Epithelial cell of proximal tubule (primary cell): ENCODE results near the gene CLIP2. TPM values are rescaled to one million over a fixed set of nuclear protein-coding genes. Genes with fewer than 3 reads are reported as not detected.
"Not testable (repeated sequence)": the region's sequence is repeated elsewhere in the genome, so short reads cannot be mapped to it uniquely, and the experiment has no call there.

Experiments
- DNase-seq: peaks from one replicate; pipeline ENCODE4 v3.0.0-alpha.2; 2011; ENCODE audit warnings: low read depth
- H3K4me3 ChIP-seq: 2 replicates; pipeline ENCODE4 v1.5.1; 2011; ENCODE audit warnings: low read depth, mild to moderate bottlenecking, low read length
- total RNA-seq: library from RNA; depleted of rRNA; stranded (reverse); fragments of >200 nt; gene quantifications from 2 replicates; pipeline ENCODE4 v1.2.3, GENCODE V29; 2015
- TF ChIP-seq, protein P1 (sequence below): conservative IDR thresholded peaks from 2 replicates; pipeline ENCODE4 v1.5.1; 2012; ENCODE audit warnings: low read depth, mild to moderate bottlenecking, low read length

Gene CLIP2
- total RNA-seq, 1 donor from 2014 or later, result 34.3 TPM

DNA sequence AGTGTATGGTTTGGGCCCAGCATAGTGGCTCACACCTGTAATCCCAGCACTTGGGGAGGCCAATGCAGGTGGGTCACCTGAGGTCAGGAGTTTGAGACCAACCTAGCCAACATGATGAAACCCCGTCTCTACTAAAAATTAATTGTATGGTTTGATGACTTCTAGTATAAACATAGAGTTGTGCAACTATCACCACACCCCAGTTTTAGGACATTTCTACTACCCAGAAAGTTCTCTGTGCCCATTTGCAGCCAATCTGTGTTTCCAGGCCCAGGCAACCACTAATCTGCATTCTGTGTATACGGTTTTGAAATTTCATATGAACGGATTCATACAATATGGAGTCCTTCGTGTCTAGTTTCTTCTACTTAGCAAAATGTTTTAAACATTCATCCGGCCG, 20.0 kb downstream of the CLIP2 start:
- H3K4me3 ChIP-seq, result no peak overlapping the region
- TF ChIP-seq, protein P1, sequence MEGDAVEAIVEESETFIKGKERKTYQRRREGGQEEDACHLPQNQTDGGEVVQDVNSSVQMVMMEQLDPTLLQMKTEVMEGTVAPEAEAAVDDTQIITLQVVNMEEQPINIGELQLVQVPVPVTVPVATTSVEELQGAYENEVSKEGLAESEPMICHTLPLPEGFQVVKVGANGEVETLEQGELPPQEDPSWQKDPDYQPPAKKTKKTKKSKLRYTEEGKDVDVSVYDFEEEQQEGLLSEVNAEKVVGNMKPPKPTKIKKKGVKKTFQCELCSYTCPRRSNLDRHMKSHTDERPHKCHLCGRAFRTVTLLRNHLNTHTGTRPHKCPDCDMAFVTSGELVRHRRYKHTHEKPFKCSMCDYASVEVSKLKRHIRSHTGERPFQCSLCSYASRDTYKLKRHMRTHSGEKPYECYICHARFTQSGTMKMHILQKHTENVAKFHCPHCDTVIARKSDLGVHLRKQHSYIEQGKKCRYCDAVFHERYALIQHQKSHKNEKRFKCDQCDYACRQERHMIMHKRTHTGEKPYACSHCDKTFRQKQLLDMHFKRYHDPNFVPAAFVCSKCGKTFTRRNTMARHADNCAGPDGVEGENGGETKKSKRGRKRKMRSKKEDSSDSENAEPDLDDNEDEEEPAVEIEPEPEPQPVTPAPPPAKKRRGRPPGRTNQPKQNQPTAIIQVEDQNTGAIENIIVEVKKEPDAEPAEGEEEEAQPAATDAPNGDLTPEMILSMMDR, result no peak
- DNase-seq, result no peak

- TF ChIP-seq, protein P1, result no peak
- no peak for DNase-seq
- H3K4me3 ChIP-seq, result no peak overlapping the region
These were observed 22.1 kb downstream of the CLIP2 start for GRCh38 chr7:74311305-74311744.

- H3K4me3 ChIP-seq, result no peak overlapping the region
- TF ChIP-seq, protein P1, result no peak
These were observed 23.3 kb downstream of the CLIP2 start for GRCh38 chr7:74312418-74313028.

DNA sequence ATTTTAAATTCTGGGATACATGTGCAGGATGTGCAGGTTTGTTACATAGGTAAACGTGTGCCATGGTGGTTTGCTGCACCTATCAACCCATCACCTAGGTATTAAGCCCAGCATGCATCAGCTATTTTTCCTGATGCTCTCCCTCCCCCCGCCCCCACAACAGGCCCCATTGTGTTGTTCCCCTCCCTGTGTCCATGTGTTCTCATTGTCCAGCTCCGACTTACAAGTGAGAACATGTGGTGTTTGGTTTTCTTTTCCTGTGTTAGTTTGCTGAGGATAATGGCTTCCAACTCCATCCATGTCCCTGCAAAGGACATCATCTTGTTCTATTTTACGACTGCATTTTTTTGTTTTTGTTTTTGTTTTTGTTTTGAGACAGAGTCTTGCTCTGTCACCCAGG, 26.7 kb downstream of the CLIP2 start:
- not testable (repeated sequence) for DNase-seq

More at GRCh38 chr7:74312418-74313028, 23.3 kb downstream of the CLIP2 start:
- no peak for DNase-seq

DNA sequence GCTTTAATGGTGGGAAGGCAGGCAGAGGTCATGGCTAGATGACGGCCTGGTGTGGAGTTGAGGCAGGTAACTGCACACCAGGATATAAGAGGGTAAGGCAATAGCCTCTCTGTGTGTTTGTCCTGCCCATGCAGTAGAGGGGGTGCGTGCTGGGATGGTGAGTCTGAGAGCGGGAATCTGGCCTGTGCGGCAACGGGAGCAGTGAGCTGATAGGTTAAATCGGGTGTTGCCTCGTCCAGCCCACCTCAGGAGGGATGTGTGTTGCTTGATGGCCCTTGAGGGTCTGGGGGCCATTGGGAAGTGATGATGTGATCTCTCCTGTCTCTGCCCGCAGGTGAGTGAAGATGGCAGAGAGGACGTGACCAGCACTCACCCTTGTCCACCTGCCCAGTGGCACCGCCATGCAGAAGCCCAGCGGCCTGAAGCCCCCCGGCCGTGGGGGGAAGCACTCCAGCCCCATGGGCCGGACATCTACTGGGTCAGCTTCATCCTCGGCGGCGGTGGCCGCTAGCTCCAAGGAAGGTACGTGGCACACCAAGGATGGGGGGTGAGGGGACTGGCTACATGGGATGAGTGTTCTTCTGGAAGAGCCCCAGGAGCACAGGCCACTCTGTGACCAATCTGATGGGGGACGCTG, 28.1 kb downstream of the CLIP2 start:
- no peak for DNase-seq
- no peak overlapping the region for H3K4me3 ChIP-seq

More for the DNA sequence above, 26.7 kb downstream of the CLIP2 start:
- H3K4me3 ChIP-seq, result not testable (repeated sequence)

GRCh38 chr7:74318043-74318442, 28.8 kb downstream of the CLIP2 start:
- no peak overlapping the region for H3K4me3 ChIP-seq
- TF ChIP-seq, protein P1, result no peak
- DNase-seq, result no peak

More for the DNA sequence above, 28.1 kb downstream of the CLIP2 start:
- TF ChIP-seq, protein P1, result no peak

- no peak overlapping the region for H3K4me3 ChIP-seq
- no peak for DNase-seq
- TF ChIP-seq, protein P1, result no peak
These were observed 31.5 kb downstream of the CLIP2 start for GRCh38 chr7:74320645-74321221.

DNA sequence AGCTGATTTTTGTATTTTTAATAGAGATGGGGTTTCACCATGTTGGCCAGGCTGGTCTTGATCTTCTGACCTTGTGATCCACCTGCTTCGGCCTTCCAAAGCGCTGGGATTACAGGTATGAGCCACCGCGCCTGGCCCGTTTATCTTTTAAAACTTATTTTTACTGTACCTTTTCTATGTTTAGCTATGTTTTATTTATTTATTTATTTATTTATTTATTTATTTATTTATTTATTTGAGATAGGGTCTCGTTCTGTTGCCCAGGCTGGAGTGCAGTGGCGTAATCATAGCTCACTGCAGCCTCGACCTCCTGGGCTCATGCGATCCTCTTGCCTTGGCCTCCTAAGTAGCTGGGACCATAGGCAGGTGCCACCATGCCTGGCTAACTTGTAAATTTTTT, 33.7 kb downstream of the CLIP2 start:
- not testable (repeated sequence) for H3K4me3 ChIP-seq, DNase-seq
